ENCODE measurements around the gene PHF23.

The PHF23 gene

GRCh38 chr17:7228920-7229319 is 10.3 kb downstream of the PHF23 start:
- DNase-seq (ENCODE audit: low read depth) = no peak
- TF ChIP-seq CTCF (conservative IDR thresholded peaks at IDR 0.05; ENCODE audit: low read depth, low read length) = no peak
- H3K4me3 ChIP-seq (ENCODE audit: low read depth, low read length) = no peak overlapping the region

- DNase-seq (ENCODE audit: low read depth) = no peak
- no peak overlapping the region for H3K4me3 ChIP-seq (ENCODE audit: low read depth, low read length)
- TF ChIP-seq CTCF (conservative IDR thresholded peaks at IDR 0.05; ENCODE audit: low read depth, low read length) = no peak
Observed at GRCh38 chr17:7226721-7227710, 12.2 kb downstream of the PHF23 start.

- TF ChIP-seq CTCF (conservative IDR thresholded peaks at IDR 0.05; ENCODE audit: low read depth, low read length) = no peak
- DNase-seq (ENCODE audit: low read depth) = no peak
- H3K4me3 ChIP-seq (ENCODE audit: low read depth, low read length) = no peak overlapping the region
Observed at GRCh38 chr17:7225711-7226331, 13.4 kb downstream of the PHF23 start.

- TF ChIP-seq CTCF (conservative IDR thresholded peaks at IDR 0.05; ENCODE audit: low read depth, low read length) = no peak
- H3K4me3 ChIP-seq (ENCODE audit: low read depth, low read length) = no peak overlapping the region
Observed at GRCh38 chr17:7224661-7225111, 14.6 kb downstream of the PHF23 start.

GRCh38 chr17:7224110-7224509 is 15.1 kb downstream of the PHF23 start:
- TF ChIP-seq CTCF (conservative IDR thresholded peaks at IDR 0.05; ENCODE audit: low read depth, low read length) = no peak
- DNase-seq (ENCODE audit: low read depth) = no peak
- no peak overlapping the region for H3K4me3 ChIP-seq (ENCODE audit: low read depth, low read length)

More at GRCh38 chr17:7224661-7225111, 14.6 kb downstream of the PHF23 start:
- no peak for DNase-seq (ENCODE audit: low read depth)

GRCh38 chr17:7223375-7223774 is 15.9 kb downstream of the PHF23 start:
- DNase-seq (ENCODE audit: low read depth) = no peak
- H3K4me3 ChIP-seq (ENCODE audit: low read depth, low read length) = no peak overlapping the region

More at GRCh38 chr17:7223375-7223774, 15.9 kb downstream of the PHF23 start:
- no peak for TF ChIP-seq CTCF (conservative IDR thresholded peaks at IDR 0.05; ENCODE audit: low read depth, low read length)
